ENCODE data around the gene KRT72.
A peak's percentile ranks its signal among the peaks of the same experiment; 100 is the strongest.

KRT72 gene

GRCh38 chr12:52542785-52543318 is 58.4 kb downstream of the KRT72 start:
- DNase-seq, result no peak
- TF ChIP-seq POLR2A (IDR thresholded peaks at IDR 0.05; ENCODE audit: low read length) (no peak), GATA1 (IDR thresholded peaks at IDR 0.05; ENCODE audit: low read depth, low read length) (no peak)

DNA sequence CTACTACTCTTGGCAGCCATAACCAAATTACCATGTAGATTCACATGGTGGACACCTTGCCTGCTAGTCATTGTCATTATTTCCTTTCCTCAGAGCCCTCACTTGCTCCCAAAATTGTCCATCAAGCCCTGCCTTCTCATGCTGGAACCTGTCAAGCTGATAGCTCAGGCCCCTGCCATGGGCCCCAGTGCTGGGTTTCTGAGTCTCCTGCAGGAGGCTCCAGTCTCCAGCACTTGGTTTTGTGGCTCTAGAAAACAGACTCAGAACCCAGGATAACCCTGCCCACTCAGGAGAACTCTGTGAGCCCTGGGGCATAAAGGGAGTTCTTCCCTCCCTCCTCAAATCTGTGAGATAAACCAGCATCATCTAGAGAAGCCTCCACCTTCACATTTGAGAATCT is 59.1 kb downstream of the KRT72 start:
- TF ChIP-seq GATA1 (IDR thresholded peaks at IDR 0.05; ENCODE audit: low read depth, low read length) (no peak), POLR2A (IDR thresholded peaks at IDR 0.05; ENCODE audit: low read length) (no peak)

DNA sequence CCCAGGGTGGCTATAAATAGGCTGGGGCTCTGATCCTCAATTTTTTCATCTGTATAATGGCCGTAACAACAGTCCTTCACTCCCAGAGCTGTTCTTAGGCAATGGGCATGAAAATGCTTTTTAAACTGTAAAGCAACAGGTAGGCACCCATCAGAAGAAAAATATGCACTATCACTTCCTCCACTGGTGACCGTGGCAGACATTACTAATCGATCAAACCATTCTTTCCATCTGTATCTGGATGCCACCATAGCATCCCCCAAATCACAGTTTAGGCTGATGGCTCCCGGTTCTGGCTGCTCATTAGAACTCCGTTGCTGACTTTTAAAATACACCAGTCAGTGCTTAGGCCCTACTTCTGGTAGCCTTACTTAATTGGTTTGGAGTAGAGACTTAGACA is 59.6 kb downstream of the KRT72 start:
- DNase-seq, result no peak
- no peak for TF ChIP-seq GATA1 (IDR thresholded peaks at IDR 0.05; ENCODE audit: low read depth, low read length)
- TF ChIP-seq POLR2A (IDR thresholded peaks at IDR 0.05; ENCODE audit: low read length), result no peak

More for the DNA sequence above, 59.1 kb downstream of the KRT72 start:
- peak in 1 of 2 experiments; percentile 24 for DNase-seq

DNA sequence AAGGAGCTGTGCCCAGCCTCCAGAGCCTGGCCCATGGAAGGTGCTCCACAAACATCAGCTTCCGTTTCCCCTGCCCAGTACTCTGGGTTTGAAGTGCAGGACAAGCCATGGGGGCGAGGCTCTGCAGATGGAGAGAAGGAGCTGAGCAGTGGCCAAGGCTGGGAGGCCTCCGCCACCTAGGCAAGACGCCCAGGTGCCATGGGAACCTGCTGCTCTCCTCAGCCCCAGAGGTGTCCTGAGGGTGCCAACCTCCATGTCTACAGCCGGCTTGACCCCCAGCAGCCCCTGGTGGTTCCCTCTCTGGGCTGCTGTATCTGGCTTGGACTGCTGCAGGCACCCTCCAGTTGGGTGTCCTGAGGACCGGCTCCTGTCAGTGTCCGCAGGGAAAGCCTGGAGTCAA is 60.7 kb downstream of the KRT72 start:
- no peak for DNase-seq
- TF ChIP-seq POLR2A (IDR thresholded peaks at IDR 0.05; ENCODE audit: low read length), result no peak
- TF ChIP-seq GATA1 (IDR thresholded peaks at IDR 0.05; ENCODE audit: low read depth, low read length), result no peak

GRCh38 chr12:52539821-52540173 is 61.5 kb downstream of the KRT72 start:
- TF ChIP-seq POLR2A (IDR thresholded peaks at IDR 0.05; ENCODE audit: low read length) (no peak), GATA1 (IDR thresholded peaks at IDR 0.05; ENCODE audit: low read depth, low read length) (no peak)
- DNase-seq, result no peak

- DNase-seq, result no peak
Measured at GRCh38 chr12:52539083-52539820, 62.0 kb downstream of the KRT72 start.

DNA sequence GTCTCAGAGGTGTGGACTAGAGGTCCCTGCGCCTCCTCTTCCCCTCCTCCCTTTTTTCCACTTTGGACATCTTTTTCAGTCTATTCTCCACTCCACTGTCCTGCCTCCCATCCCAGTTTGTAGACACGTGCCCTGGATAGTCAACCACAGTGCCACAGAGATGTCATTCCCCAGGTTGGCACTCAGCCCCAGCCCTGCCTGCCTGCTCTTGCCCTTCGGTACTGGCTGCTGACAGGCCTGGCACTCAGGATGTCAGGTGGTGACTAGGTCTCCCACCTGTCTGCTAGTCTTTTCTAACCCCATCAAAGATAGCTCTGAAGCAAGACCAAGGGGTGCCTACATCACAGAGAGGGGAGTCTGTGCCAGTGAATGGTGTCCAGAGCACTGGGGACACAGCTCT is 64.2 kb downstream of the KRT72 start:
- TF ChIP-seq GATA1 (IDR thresholded peaks at IDR 0.05; ENCODE audit: low read depth, low read length), result no peak
- TF ChIP-seq POLR2A (IDR thresholded peaks at IDR 0.05; ENCODE audit: low read length), result no peak
- no peak for DNase-seq

More at GRCh38 chr12:52539083-52539820, 62.0 kb downstream of the KRT72 start:
- TF ChIP-seq GATA1 (IDR thresholded peaks at IDR 0.05; ENCODE audit: low read depth, low read length) (no peak), POLR2A (IDR thresholded peaks at IDR 0.05; ENCODE audit: low read length) (no peak)
